HL-60 (cell line): Measurements from ENCODE around the gene SLC6A7.

Source experiments
- POLR2AphosphoS5 ChIP-seq: IDR thresholded peaks from 2 replicates; pipeline ENCODE4 v1.6.1; 2012; ENCODE audit warnings: low read depth
- TF ChIP-seq, protein P1 (sequence below): IDR thresholded peaks from one replicate; pipeline ENCODE4 v1.5.1; 2011; ENCODE audit warnings: low read length, control low read depth, inconsistent platforms; ENCODE audit not compliant: insufficient read depth

DNA sequence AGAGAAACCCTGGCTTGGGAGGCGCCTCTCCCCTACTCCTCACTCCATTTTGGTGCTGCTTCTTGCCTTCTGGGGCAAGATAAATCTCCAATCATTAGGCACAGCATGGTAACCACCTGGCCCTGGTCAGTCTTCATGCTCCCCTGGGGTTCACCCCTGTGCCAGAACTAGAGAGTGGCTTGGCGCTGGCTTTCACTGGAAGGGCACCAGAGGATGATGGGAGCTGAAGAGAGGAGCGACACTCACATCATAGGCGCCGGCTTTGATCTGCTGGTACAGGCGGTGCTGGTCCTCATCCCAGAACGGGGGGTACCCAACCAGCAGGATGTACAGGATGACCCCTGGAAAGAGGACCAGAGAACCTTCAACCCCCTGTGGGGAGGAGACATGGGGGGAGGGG is 61.6 kb downstream of the SLC6A7 start:
- TF ChIP-seq, protein P1, sequence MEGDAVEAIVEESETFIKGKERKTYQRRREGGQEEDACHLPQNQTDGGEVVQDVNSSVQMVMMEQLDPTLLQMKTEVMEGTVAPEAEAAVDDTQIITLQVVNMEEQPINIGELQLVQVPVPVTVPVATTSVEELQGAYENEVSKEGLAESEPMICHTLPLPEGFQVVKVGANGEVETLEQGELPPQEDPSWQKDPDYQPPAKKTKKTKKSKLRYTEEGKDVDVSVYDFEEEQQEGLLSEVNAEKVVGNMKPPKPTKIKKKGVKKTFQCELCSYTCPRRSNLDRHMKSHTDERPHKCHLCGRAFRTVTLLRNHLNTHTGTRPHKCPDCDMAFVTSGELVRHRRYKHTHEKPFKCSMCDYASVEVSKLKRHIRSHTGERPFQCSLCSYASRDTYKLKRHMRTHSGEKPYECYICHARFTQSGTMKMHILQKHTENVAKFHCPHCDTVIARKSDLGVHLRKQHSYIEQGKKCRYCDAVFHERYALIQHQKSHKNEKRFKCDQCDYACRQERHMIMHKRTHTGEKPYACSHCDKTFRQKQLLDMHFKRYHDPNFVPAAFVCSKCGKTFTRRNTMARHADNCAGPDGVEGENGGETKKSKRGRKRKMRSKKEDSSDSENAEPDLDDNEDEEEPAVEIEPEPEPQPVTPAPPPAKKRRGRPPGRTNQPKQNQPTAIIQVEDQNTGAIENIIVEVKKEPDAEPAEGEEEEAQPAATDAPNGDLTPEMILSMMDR, result no peak
- TF ChIP-seq POLR2AphosphoS5, result no peak
